AG04449 (cell line): ENCODE results near the gene ARHGAP10.

Source experiments
- CTCF ChIA-PET: fragments of 350-600 bp; formaldehyde crosslinking; extraction: SDS; loops from one replicate; lab custom pipeline; 2021; ENCODE audit warnings: antibody characterized with exemption; lab: Yijun Ruan, JAX
- POLR2A ChIA-PET: fragments of 400-600, 350-600 bp; formaldehyde crosslinking; extraction: SDS; loops from one replicate; lab custom pipeline; 2020; ENCODE audit warnings: antibody characterized with exemption, inconsistent platforms; lab: Yijun Ruan, JAX
- DNase-seq: peaks from one replicate; pipeline ENCODE4 v3.0.0-alpha.2; 2010; ENCODE audit warnings: low read depth, low spot score
- H3K4me3 ChIP-seq: 2 replicates; pipeline ENCODE4 v1.5.1; 2011; ENCODE audit warnings: low read depth, mild to moderate bottlenecking, control low read depth, low read length
- TF ChIP-seq, protein P1 (sequence below): IDR thresholded peaks from one replicate; pipeline ENCODE4 v1.5.1; 2011; ENCODE audit warnings: mild to moderate bottlenecking, moderate library complexity, low read length, control low read depth, inconsistent platforms; ENCODE audit not compliant: insufficient read depth; ENCODE audit errors: missing control alignments

Gene ARHGAP10

DNA sequence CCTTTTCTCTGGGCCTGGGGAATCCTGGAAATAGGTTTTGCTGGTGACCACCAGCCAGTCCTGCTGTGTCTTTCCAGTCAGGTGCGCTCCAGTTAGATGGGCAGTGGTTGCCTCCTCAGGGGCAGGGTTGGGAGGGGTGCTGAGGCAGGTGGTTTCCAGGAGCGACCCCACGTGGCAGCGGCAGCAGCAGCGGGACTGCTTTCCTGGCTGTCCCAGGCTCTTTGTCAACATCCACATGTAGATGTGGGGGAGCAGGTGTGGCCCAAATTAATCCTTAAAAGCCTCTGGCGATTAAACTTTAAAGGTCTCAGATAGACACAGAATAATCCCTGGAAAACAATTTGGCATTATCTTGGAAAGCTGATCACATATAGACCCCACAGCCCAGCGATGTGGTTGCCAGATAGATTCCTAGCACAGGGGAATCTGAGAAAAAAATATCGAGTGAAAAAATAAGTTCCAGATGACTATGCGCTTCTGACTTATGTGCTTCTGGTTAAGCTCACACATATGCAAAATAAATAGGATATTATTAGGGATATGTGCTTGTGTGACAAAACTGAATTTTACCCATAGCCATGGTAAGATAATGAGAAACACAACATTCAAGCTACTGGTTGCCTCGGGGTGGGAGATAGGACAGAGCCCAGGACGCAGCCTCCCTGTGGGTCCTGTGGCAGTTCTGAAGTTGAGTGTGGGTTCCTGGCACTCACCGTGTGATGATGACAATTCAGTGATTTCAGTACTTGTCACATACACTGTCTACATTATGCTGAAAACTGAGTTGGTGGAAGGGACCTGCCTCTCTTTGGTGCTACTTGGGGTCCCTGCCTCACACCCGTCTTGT, 336.4 kb downstream of the ARHGAP10 start:
- ChIA-PET CTCF (interaction anchor here (1.3 kb wide), 1 partner anchor 9 kb away, joined by 3 read pairs; no protein-coding TSS in a partner anchor), POLR2A (no interaction called here)
- H3K4me3 ChIP-seq, result no peak overlapping the region
- TF ChIP-seq, protein P1, sequence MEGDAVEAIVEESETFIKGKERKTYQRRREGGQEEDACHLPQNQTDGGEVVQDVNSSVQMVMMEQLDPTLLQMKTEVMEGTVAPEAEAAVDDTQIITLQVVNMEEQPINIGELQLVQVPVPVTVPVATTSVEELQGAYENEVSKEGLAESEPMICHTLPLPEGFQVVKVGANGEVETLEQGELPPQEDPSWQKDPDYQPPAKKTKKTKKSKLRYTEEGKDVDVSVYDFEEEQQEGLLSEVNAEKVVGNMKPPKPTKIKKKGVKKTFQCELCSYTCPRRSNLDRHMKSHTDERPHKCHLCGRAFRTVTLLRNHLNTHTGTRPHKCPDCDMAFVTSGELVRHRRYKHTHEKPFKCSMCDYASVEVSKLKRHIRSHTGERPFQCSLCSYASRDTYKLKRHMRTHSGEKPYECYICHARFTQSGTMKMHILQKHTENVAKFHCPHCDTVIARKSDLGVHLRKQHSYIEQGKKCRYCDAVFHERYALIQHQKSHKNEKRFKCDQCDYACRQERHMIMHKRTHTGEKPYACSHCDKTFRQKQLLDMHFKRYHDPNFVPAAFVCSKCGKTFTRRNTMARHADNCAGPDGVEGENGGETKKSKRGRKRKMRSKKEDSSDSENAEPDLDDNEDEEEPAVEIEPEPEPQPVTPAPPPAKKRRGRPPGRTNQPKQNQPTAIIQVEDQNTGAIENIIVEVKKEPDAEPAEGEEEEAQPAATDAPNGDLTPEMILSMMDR, result no peak
- no peak for DNase-seq

DNA sequence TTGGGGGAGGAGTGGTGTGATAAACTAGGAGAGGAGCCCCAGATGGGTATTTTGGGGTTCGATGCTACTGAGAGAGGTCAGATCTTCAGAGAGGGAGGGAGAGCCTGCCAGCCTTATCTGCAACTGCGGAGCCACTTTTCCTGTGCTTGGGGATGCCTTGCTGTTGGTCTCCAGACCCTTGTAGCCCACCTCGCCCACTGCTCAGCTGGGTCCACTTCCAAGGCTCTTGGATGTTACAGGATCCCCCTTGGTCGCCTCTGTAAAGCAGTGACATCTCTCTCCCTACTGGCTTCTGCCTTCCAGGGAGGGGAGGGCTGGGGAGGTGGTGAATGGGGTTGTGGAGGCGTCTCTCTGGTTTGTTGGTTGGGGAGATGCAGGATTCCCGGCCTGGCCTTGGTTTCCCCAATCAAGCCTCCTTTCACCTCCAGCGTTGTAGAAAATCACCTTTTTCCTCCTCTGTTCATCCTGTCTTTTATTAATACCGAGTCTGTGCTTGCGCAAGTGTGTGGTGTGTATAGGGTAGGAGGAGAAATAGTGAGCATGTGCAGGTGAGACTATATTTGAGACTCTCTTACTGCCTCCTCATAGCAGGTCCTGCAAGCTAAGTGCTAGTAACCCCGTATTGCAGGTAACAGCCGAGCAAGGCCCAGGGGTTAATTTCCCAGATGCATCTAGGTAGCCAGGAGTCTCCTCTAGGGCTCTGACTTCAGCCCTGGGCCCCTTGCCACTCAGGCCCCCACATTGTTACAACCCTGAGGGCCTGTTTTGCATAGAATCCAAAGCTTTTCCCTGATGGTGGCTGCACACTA, 337.4 kb downstream of the ARHGAP10 start:
- no peak overlapping the region for H3K4me3 ChIP-seq
- DNase-seq, result no peak
- POLR2A ChIA-PET, result no interaction called here
- TF ChIP-seq, protein P1, result no peak
- CTCF ChIA-PET, result interaction anchor here (1.3 kb wide), 1 partner anchor 8 kb away, joined by 3 read pairs; no protein-coding TSS in a partner anchor

DNA sequence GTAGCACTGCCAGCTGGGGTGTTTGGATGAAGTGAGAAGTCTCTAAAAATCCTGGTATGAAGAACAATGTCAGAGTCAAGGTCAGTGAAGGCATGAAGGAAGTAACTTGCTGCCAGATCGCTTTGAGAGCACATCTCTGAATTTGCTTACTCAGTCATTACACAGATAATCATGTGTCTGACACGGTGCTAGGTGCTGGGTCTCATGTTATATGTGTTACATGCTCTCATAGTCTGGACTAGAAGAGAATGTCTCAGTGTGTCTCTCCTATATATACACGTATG, 337.9 kb downstream of the ARHGAP10 start:
- DNase-seq, result no peak
- POLR2A ChIA-PET, result no interaction called here
- H3K4me3 ChIP-seq, result no peak overlapping the region
- TF ChIP-seq, protein P1, result no peak
- CTCF ChIA-PET, result no interaction called here

DNA sequence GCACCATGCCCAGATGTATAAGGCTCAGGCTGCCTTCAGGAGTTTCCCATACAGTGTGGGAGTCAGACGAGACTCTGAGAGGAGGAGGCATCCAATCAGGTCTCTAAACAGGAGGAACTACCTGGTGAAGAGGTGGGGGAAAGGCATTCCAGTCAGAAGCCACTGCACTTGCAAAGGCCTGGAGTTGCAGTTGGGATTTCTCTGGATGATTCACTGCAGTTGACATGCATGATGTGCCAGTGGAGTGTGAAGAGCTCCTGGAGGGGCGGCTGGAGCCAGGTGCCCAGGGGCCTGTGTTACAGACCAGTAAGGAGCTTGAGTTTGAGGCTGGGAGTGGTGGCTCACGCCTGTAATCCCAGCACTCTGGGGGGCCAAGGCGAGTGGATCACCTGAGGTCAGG, 339.1 kb downstream of the ARHGAP10 start:
- ChIA-PET CTCF (interaction anchor here (1.2 kb wide), 1 partner anchor 11 kb away, joined by 4 read pairs; no protein-coding TSS in a partner anchor), POLR2A (no interaction called here)
- TF ChIP-seq, protein P1, result no peak
- no peak overlapping the region for H3K4me3 ChIP-seq
- no peak for DNase-seq

GRCh38 chr4:148072789-148073188, 340.9 kb downstream of the ARHGAP10 start:
- no peak overlapping the region for H3K4me3 ChIP-seq
- DNase-seq, result no peak
- ChIA-PET CTCF (no interaction called here), POLR2A (no interaction called here)
- TF ChIP-seq, protein P1, result no peak

GRCh38 chr4:148073349-148073748, 341.5 kb downstream of the ARHGAP10 start:
- H3K4me3 ChIP-seq, result no peak overlapping the region
- TF ChIP-seq, protein P1, result no peak
- DNase-seq, result no peak
- POLR2A ChIA-PET, result no interaction called here
- CTCF ChIA-PET, result no interaction called here
